Raji (cell line): ENCODE results near the gene ENC1.

ENCODE experiments used
- POLR2A ChIP-seq: IDR thresholded peaks from 2 replicates; pipeline ENCODE4 v1.6.1; 2011; ENCODE audit warnings: low read depth, low read length, control low read depth; ENCODE audit not compliant: insufficient read depth

ENC1 gene

GRCh38 chr5:74626386-74627222, 13.9 kb downstream of the ENC1 start:
- TF ChIP-seq POLR2A, result no peak

- TF ChIP-seq POLR2A, result no peak
Observed at GRCh38 chr5:74625742-74626241, 14.7 kb downstream of the ENC1 start.

- TF ChIP-seq POLR2A, result no peak
Observed at GRCh38 chr5:74624931-74625505, 15.5 kb downstream of the ENC1 start.

- TF ChIP-seq POLR2A, result no peak
Observed at GRCh38 chr5:74624501-74624900, 16.0 kb downstream of the ENC1 start.

GRCh38 chr5:74623748-74624408, 16.6 kb downstream of the ENC1 start:
- TF ChIP-seq POLR2A, result no peak

- TF ChIP-seq POLR2A, result no peak
Observed at GRCh38 chr5:74623006-74623611, 17.4 kb downstream of the ENC1 start.

GRCh38 chr5:74622122-74622521, 18.4 kb downstream of the ENC1 start:
- no peak for TF ChIP-seq POLR2A

GRCh38 chr5:74621492-74621891, 19.0 kb downstream of the ENC1 start:
- no peak for TF ChIP-seq POLR2A

GRCh38 chr5:74619308-74619707, 21.2 kb downstream of the ENC1 start:
- TF ChIP-seq POLR2A, result no peak

GRCh38 chr5:74618106-74618505, 22.4 kb downstream of the ENC1 start:
- no peak for TF ChIP-seq POLR2A

GRCh38 chr5:74617202-74617601, 23.3 kb downstream of the ENC1 start:
- TF ChIP-seq POLR2A, result no peak

GRCh38 chr5:74616236-74617146, 24.0 kb downstream of the ENC1 start:
- no peak for TF ChIP-seq POLR2A

GRCh38 chr5:74613283-74613682, 27.2 kb downstream of the ENC1 start:
- TF ChIP-seq POLR2A, result no peak

- no peak for TF ChIP-seq POLR2A
Observed at GRCh38 chr5:74612045-74612444, 28.5 kb downstream of the ENC1 start.
